MCF 10A (cell line): ENCODE data around the gene BNIP1. TPM values are rescaled to one million over a fixed set of nuclear protein-coding genes. Genes with fewer than 3 reads are reported as not detected.
"Not testable (repeated sequence)": the region's sequence is repeated elsewhere in the genome, so short reads cannot be mapped to it uniquely, and the experiment has no call there.

Source experiments
- BruUV-seq: library from RNA; stranded (reverse); fragments of 400-500 nt; replicated peaks from 2 replicates; lab custom pipeline; 2021; lab: Mats Ljungman, UMichigan
- CTCF ChIA-PET: fragments of 300-600 bp; sonication (Branson Sonifier 250); formaldehyde crosslinking; extraction: SDS; loops from one replicate; lab custom pipeline; 2021; ENCODE audit warnings: antibody characterized with exemption, inconsistent platforms; lab: Yijun Ruan, JAX
- POLR2A ChIA-PET: fragments of 300-600, 350-650 bp; sonication (Branson Sonifier 250); formaldehyde crosslinking; extraction: SDS; loops from one replicate; lab custom pipeline; 2020; ENCODE audit warnings: antibody characterized with exemption, inconsistent platforms; lab: Yijun Ruan, JAX
- DNase-seq: peaks from one replicate; pipeline ENCODE4 v3.0.0-alpha.2; 2018; ENCODE audit not compliant: unreplicated experiment
- H3K27ac Mint-ChIP-seq: one replicate; pipeline ENCODE4 v1.8.0; 2022; ENCODE audit warnings: mild to moderate bottlenecking, low read depth, mixed read lengths; ENCODE audit not compliant: unreplicated experiment
- H3K27me3 Mint-ChIP-seq: one replicate; pipeline ENCODE4 v1.8.0; 2022; ENCODE audit warnings: mixed read lengths; ENCODE audit not compliant: insufficient read depth, unreplicated experiment
- H3K36me3 Mint-ChIP-seq: one replicate; pipeline ENCODE4 v1.8.0; 2022; ENCODE audit warnings: mild to moderate bottlenecking, moderate library complexity, mixed read lengths; ENCODE audit not compliant: insufficient read depth, unreplicated experiment
- H3K4me1 Mint-ChIP-seq: one replicate; pipeline ENCODE4 v1.8.0; 2022; ENCODE audit warnings: mixed read lengths; ENCODE audit not compliant: insufficient read depth, unreplicated experiment
- H3K4me3 Mint-ChIP-seq: one replicate; pipeline ENCODE4 v1.8.0; 2022; ENCODE audit warnings: mild to moderate bottlenecking, moderate library complexity, mixed read lengths; ENCODE audit not compliant: unreplicated experiment
- H3K9me3 Mint-ChIP-seq: one replicate; pipeline ENCODE4 v1.8.0; 2022; ENCODE audit warnings: mixed read lengths; ENCODE audit not compliant: unreplicated experiment
- CTCF ChIP-seq: fragments of 200-600 bp; IDR thresholded peaks from one replicate; pipeline ENCODE4 v1.8.0; 2022; ENCODE audit warnings: antibody characterized with exemption, mild to moderate bottlenecking; ENCODE audit not compliant: unreplicated experiment
- intact Hi-C: fragments of 100-400 bp; cut with micrococcal nuclease; formaldehyde crosslinking; loops from 2 replicates; pipeline ENCODE4 v1.14.1; 2022
- total RNA-seq: library from RNA; stranded (reverse); gene quantifications from 2 replicates; pipeline ENCODE4 v1.2.3, GENCODE V29; 2022

The BNIP1 gene
- total RNA-seq, 1 experiment from 2014 or later = 35.1 TPM

DNA sequence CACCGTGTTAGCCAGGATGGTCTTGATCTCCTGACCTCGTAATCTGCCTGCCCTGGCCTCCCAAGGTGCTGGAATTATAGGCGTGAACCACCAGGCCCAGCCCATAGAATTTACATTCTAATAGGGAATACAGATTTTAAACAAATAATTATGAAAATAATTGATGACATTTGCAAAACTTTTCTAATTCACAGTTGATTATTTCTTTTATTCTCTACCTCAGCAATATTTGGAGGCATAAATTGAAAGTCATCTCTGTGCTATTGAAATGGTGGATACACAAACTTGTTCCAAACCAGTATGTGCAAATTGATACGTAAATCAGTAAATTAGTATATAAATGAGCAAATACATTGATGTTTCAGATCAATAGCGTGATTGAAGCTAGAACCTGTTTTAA is 8.2 kb downstream of the BNIP1 start:
- CTCF ChIA-PET = interaction anchor here (0.6 to 3.8 kb wide), 4 partner anchors 7 to 545 kb away, joined by 4 to 23 read pairs (median 6); partner anchors contain the start of gene BNIP1
- Mint-ChIP-seq H3K9me3 (no peaks in the 10 kb centered on the region), H3K27me3 (no peaks in the 10 kb centered on the region), H3K4me1 (peaks cover 10% of the 10 kb centered on the region), H3K27ac (no peak overlapping the region), H3K4me3 (no peak overlapping the region), H3K36me3 (peaks cover 56% of the 10 kb centered on the region)
- no peak for DNase-seq
- BruUV-seq = no TSS peak
- intact Hi-C loops = no loop called here
- POLR2A ChIA-PET = interaction anchor here (0.6 to 2.7 kb wide), 3 partner anchors 8 to 177 kb away, joined by 3 to 17 read pairs (median 6); partner anchors contain the start of gene BNIP1
- TF ChIP-seq CTCF = no peak

DNA sequence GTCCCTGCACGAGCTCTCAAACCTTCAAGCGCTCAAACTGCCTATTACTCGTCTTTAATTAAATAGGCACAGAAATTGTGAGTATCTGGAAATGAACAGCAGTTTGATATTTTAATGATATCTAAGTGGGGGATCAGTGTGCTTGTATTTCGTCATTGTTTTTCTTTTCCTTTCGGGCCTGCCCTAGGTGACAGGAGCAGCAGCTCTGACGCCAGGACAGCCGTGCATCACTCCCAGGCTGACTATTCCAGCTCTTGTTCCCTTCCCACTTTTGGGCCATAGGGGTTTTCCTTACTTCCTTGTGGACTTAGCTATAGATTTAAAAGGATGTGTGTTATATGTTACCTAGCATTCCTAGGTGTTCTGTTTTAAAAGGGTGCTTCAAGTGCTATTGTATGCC is 9.5 kb downstream of the BNIP1 start:
- Mint-ChIP-seq H3K27me3 (no peaks in the 10 kb centered on the region), H3K27ac (peak overlapping the region; percentile 61), H3K9me3 (no peaks in the 10 kb centered on the region), H3K4me1 (peaks cover 10% of the 10 kb centered on the region), H3K4me3 (no peak overlapping the region), H3K36me3 (peaks cover 63% of the 10 kb centered on the region)
- DNase-seq = no peak
- TF ChIP-seq CTCF = no peak
- CTCF ChIA-PET = interaction anchor here (0.5 to 3.8 kb wide), 9 partner anchors 9 to 447 kb away, joined by 3 to 23 read pairs (median 3); partner anchors contain the start of genes ATP6V0E1, BNIP1 and RPL26L1
- intact Hi-C loops = no loop called here
- no TSS peak for BruUV-seq
- POLR2A ChIA-PET = interaction anchor here (1.0 to 2.7 kb wide), 5 partner anchors 9 to 170 kb away, joined by 4 to 17 read pairs (median 6); partner anchors contain the start of genes ATP6V0E1 and BNIP1

GRCh38 chr5:173154619-173155018 is 10.3 kb downstream of the BNIP1 start:
- Mint-ChIP-seq H3K27ac (peak overlapping the region; percentile 61), H3K36me3 (peaks cover 70% of the 10 kb centered on the region)
- ChIA-PET POLR2A (interaction anchor here (0.7 to 2.7 kb wide), 8 partner anchors 10 to 396 kb away, joined by 3 to 17 read pairs (median 4); partner anchors contain the start of genes ATP6V0E1, BNIP1 and STC2), CTCF (interaction anchor here (1.0 to 3.8 kb wide), 4 partner anchors 10 to 448 kb away, joined by 3 to 23 read pairs (median 4); partner anchors contain the start of genes BNIP1 and RPL26L1)
- intact Hi-C loops, H3K27me3 Mint-ChIP-seq, H3K4me1 Mint-ChIP-seq, H3K4me3 Mint-ChIP-seq, H3K9me3 Mint-ChIP-seq, BruUV-seq: not testable (repeated sequence)
- DNase-seq = peak; percentile 60

GRCh38 chr5:173155912-173156311 is 11.6 kb downstream of the BNIP1 start:
- intact Hi-C loops = no loop called here
- no peak for TF ChIP-seq CTCF
- CTCF ChIA-PET = interaction anchor here (3.5 to 3.8 kb wide), 2 partner anchors 11 kb away, joined by 23 read pairs; partner anchors contain the start of gene BNIP1
- no peaks in the 10 kb centered on the region for H3K27me3 Mint-ChIP-seq
- H3K27ac Mint-ChIP-seq = no peak overlapping the region
- no TSS peak for BruUV-seq
- H3K9me3 Mint-ChIP-seq = no peaks in the 10 kb centered on the region
- H3K4me1 Mint-ChIP-seq = peaks cover 10% of the 10 kb centered on the region
- peaks cover 72% of the 10 kb centered on the region for H3K36me3 Mint-ChIP-seq
- no peak for DNase-seq
- no peak overlapping the region for H3K4me3 Mint-ChIP-seq
- POLR2A ChIA-PET = interaction anchor here (0.8 kb wide), 1 partner anchor 11 kb away, joined by 3 read pairs; the partner anchor contains the start of gene BNIP1
